ENCODE measurements around the gene RAB3IL1. TPM values are rescaled to one million over a fixed set of nuclear protein-coding genes. Genes with fewer than 3 reads are reported as not detected.
A peak's percentile ranks its signal among the peaks of the same experiment; 100 is the strongest.

RAB3IL1 gene
- total RNA-seq, 4 donors from 2014 or later = 0.15 to 10.3 (median 5.0) TPM

GRCh38 chr11:61947486-61948210 is 30.3 kb upstream of the RAB3IL1 start:
- no peak for DNase-seq
- H3K9me3 ChIP-seq = no peaks in the 10 kb centered on the region
- H3K27me3 ChIP-seq = peaks cover 0 to 5% (median 0%) of the 10 kb centered on the region in 4 donors
- no peaks in the 10 kb centered on the region for H3K36me3 ChIP-seq
- no peak overlapping the region for H3K4me3 ChIP-seq
- H3K4me1 ChIP-seq = peaks cover 0 to 30% (median 7%) of the 10 kb centered on the region in 3 donors
- 3 to 8% methylated on average over 4 to 6 of the region's 8 CpGs for WGBS, 2 donors
- TF ChIP-seq POLR2A (IDR thresholded peaks at IDR 0.05) = no peak
- TF ChIP-seq, protein P1, sequence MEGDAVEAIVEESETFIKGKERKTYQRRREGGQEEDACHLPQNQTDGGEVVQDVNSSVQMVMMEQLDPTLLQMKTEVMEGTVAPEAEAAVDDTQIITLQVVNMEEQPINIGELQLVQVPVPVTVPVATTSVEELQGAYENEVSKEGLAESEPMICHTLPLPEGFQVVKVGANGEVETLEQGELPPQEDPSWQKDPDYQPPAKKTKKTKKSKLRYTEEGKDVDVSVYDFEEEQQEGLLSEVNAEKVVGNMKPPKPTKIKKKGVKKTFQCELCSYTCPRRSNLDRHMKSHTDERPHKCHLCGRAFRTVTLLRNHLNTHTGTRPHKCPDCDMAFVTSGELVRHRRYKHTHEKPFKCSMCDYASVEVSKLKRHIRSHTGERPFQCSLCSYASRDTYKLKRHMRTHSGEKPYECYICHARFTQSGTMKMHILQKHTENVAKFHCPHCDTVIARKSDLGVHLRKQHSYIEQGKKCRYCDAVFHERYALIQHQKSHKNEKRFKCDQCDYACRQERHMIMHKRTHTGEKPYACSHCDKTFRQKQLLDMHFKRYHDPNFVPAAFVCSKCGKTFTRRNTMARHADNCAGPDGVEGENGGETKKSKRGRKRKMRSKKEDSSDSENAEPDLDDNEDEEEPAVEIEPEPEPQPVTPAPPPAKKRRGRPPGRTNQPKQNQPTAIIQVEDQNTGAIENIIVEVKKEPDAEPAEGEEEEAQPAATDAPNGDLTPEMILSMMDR (IDR thresholded peaks at IDR 0.05) = peak; percentile 73 to 91 (median 87)
- intact Hi-C loops (cut with DNase I) = loop anchor here (5.0 kb wide), 3 partner anchors 50 to 150 kb away; no protein-coding TSS in a partner anchor
- H3K27ac ChIP-seq = no peak overlapping the region

- Histone ChIP-seq H3K27ac (no peak overlapping the region), H3K4me1 (peaks cover 0 to 30% (median 7%) of the 10 kb centered on the region in 3 donors), H3K36me3 (no peaks in the 10 kb centered on the region), H3K4me3 (no peak overlapping the region), H3K27me3 (peaks cover 0 to 4% (median 0%) of the 10 kb centered on the region in 4 donors), H3K9me3 (no peaks in the 10 kb centered on the region)
- WGBS, 2 donors = 90 to 94% methylated on average over 4 to 5 of the region's 5 CpGs
- no peak for TF ChIP-seq POLR2A (IDR thresholded peaks at IDR 0.05)
- TF ChIP-seq, protein P1 (IDR thresholded peaks at IDR 0.05) = no peak
- intact Hi-C loops (cut with DNase I) = loop anchor here (5.0 kb wide), 3 partner anchors 50 to 150 kb away; no protein-coding TSS in a partner anchor
- no peak for DNase-seq
Observed at GRCh38 chr11:61946894-61947293, 29.5 kb upstream of the RAB3IL1 start.

GRCh38 chr11:61945191-61945590 is 27.8 kb upstream of the RAB3IL1 start:
- H3K36me3 ChIP-seq = no peaks in the 10 kb centered on the region
- H3K27ac ChIP-seq = no peak overlapping the region
- H3K4me1 ChIP-seq = peaks cover 0 to 30% (median 7%) of the 10 kb centered on the region in 3 donors
- intact Hi-C loops (cut with DNase I) = loop anchor here (5.0 kb wide), 3 partner anchors 48 to 148 kb away; no protein-coding TSS in a partner anchor
- H3K9me3 ChIP-seq = no peaks in the 10 kb centered on the region
- H3K27me3 ChIP-seq = no peaks in the 10 kb centered on the region
- H3K4me3 ChIP-seq = no peak overlapping the region
- no peak for DNase-seq
- no peak for TF ChIP-seq POLR2A (IDR thresholded peaks at IDR 0.05)
- TF ChIP-seq, protein P1 (IDR thresholded peaks at IDR 0.05) = no peak
- WGBS, 2 donors = 92 to 93% methylated on average over 11 to 13 of the region's 13 CpGs

- peaks cover 0 to 7% (median 0%) of the 10 kb centered on the region in 4 donors for H3K27me3 ChIP-seq
- H3K27ac ChIP-seq = no peak overlapping the region
- no peak overlapping the region for H3K4me3 ChIP-seq
- peaks cover 0 to 12% (median 5%) of the 10 kb centered on the region in 3 donors for H3K9me3 ChIP-seq
- TF ChIP-seq, protein P1 (IDR thresholded peaks at IDR 0.05) = no peak
- no peak for TF ChIP-seq POLR2A (IDR thresholded peaks at IDR 0.05)
- whole genome bisulfite sequencing, 2 donors = 78 to 90% methylated on average over 10 of the region's 10 CpGs
- intact Hi-C loops (cut with DNase I) = no loop called here
- no peak for DNase-seq
- no peaks in the 10 kb centered on the region for H3K36me3 ChIP-seq
- H3K4me1 ChIP-seq = no peaks in the 10 kb centered on the region
Observed at GRCh38 chr11:61940466-61940865, 23.1 kb upstream of the RAB3IL1 start.

DNA sequence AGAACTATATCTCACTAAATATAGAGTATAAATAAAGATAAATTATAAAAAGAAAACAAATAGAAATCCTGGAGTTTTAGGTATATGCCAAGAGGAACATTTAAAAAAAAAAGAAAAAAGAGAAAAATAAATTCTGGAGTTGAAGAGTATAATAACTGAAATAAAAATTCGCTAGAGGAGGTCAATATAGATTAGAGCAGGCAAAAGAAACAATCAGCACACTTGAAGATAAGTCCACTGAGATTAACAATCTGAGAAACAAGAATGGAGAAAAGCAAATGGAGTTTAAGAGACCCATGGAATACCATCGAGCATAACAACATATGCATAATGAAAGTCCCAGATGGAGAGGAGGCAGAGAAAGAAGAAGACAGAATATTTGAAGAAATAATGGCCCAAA is 18.5 kb upstream of the RAB3IL1 start:
- TF ChIP-seq, protein P1 (IDR thresholded peaks at IDR 0.05) = no peak
- no peak for TF ChIP-seq POLR2A (IDR thresholded peaks at IDR 0.05)
- Histone ChIP-seq H3K36me3 (no peaks in the 10 kb centered on the region), H3K27ac (no peak overlapping the region), H3K4me3 (no peak overlapping the region), H3K9me3 (peaks cover 0 to 14% (median 5%) of the 10 kb centered on the region in 3 donors), H3K4me1 (no peaks in the 10 kb centered on the region), H3K27me3 (peaks cover 0 to 7% (median 0%) of the 10 kb centered on the region in 4 donors)
- WGBS, 2 donors = 61 to 79% methylated on average over 2 of the region's 2 CpGs
- intact Hi-C loops (cut with DNase I) = no loop called here
- no peak for DNase-seq
